ENCODE measurements around the gene CBX7.

The CBX7 gene

DNA sequence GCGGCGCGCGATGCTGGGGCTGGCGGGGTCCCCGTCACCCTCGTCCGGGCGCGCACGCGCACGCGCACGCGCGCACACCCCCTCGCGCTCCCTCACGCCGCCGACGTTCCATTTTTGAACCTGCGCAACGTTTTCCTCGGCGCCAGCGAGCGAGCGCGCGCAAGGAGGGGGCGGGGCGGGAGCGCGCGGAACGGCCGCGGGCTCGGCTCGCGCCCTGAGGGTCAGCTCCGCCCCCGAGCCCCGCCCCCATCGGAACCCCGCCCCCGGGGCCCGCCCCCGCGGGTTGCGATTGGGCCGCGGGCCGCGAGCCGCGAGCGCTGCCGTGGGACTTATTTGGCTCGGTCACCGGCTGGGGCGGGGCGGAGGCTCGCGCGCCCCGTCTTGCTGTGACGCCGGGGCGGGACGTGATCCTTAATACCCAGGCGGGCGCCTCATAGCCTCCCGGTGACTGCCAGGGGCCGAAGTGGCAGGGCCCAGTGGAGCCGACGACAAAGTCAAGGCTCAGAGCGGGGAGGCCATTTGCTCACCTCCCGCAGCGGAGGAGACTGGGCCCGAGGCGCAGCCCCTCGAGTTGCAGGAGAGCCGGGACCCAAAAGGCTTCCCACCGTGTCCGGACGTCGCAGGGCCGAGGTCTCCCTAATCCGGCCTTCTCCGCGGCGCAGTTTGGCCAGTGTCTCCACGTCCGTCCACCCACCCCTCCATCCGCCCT is at the start of gene CBX7:
Gene CBX7 (minus strand): TSS at position 170 of the 709 bp plus-strand sequence. CDS start 236 bp downstream, outside the sequence.
- DNase-seq (ENCODE audit: low spot score) = peak; percentile 93

DNA sequence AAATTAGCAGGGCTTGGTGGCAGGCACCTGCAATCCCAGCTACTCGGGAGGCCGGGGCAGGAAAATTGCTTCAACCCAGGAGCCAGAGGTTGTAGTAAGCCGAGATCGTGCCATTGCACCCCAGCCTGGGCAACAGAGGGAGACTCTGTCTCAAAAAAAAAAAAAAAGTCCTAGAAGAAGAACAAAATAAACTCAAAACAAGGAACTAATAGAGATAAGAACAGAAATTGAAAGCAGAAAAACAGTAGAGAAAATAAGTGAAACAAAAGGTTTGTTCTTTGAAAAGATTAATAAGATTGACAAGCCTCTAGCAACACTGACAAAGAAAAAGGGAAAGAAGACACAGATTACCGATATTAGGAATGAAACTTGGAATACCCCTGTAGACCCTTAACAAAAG is 45.1 kb upstream of the CBX7 start:
- no peak for DNase-seq (ENCODE audit: low spot score)

DNA sequence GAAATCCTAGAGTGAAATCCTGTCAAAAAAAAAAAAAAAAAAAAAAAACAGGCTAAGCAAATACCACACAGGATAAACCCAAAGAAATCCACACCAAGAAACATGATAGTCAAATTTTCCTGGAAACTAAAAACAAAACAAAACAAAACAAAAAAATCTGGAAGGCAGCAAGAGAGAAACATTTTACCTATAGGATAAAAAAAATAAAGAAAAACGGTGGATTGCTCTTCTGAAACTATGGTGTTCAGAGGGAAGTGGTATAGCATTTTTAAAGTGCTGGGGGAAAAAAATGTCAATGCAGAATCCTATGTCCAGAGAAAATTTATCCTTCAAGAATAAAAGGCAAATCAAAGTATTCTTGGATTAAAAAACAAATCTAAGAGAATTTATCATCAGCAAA is 41.6 kb upstream of the CBX7 start:
- no peak for DNase-seq (ENCODE audit: low spot score)

DNA sequence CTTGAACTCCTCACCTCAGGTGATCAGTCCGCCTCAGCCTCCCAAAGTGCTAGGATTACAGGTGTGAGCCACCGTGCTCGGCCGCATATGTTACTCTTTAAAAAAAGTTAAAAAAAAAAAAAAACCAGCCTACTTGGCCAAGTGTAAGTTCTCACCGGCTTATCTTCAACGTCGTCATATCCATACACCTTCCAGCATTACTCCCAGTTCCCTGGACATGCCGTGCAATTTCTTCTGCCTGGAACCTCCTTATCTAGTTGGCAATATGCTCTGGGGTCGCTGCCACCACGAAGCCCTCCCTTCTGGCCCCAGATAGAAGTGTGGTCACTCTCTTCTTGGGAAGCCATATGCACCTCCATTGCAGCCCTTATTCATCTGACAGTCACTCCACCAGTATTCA is 36.3 kb upstream of the CBX7 start:
- DNase-seq (ENCODE audit: low spot score) = no peak

DNA sequence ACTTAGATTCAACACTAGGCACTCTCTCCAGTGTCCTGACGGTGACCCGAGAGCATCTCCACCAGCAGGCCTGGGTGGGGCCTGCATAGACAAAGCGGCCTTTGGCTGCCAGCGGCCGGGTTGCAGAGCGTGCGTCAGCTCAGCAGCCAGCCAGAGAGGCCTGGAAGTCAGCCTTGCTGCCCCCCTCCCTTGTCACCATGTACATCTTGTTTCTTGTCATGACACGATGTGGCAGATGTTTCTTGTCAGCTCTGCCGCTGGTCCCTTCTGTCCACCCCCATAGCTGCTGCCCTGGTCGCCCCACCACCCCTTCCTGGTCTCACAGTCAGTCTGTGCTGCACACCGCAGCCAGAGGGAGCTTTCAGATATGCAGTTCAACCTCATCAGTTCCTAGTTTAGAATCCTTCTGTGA is 33.1 kb upstream of the CBX7 start:
- DNase-seq (ENCODE audit: low spot score) = no peak

DNA sequence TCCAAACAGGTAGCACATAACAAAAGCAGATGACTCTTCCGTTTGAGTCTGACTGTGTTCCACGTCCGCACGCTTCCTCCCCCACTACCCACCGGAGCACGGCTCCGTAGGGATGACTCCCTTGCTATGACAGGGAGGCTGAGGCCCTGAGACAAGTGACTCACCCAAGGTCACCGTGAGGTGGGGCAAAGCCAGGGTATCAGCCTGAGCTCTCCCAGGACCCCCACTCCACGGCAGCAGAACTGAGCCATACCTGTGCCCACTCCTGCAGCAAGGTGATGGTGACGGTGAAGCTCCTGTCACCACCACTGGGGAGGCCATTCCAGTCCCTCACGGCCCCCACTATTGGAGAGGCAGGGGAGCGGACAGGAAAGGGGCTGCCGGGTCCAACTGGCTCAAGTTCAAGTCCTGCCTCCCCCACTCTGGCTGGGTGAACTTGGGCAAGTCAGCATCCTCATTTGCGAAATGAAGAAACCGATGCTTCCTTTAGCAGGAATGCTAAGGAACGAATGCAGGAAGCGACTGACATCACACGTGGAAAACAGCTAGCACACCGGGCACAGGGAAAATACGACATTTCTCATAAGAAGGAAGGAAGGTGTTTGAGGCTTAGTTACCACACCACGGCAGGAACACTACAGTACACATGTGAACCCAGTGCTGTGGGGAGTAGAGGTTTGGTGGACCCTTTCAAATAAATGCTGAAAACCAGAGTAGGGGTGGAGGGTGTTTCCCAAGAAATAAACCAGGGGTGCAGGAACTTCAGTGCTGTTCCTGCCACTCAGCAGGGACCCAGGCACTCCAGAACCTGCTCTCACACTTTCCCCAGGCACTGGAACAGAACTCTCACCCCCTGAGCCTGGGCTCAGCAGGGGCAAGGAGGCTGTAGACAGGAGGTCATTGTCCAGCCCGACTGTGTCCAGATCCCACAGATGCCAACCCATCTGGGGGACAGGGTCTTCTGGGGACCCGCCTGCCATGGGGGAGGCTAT is 32.4 kb upstream of the CBX7 start:
- DNase-seq (ENCODE audit: low spot score) = no peak

DNA sequence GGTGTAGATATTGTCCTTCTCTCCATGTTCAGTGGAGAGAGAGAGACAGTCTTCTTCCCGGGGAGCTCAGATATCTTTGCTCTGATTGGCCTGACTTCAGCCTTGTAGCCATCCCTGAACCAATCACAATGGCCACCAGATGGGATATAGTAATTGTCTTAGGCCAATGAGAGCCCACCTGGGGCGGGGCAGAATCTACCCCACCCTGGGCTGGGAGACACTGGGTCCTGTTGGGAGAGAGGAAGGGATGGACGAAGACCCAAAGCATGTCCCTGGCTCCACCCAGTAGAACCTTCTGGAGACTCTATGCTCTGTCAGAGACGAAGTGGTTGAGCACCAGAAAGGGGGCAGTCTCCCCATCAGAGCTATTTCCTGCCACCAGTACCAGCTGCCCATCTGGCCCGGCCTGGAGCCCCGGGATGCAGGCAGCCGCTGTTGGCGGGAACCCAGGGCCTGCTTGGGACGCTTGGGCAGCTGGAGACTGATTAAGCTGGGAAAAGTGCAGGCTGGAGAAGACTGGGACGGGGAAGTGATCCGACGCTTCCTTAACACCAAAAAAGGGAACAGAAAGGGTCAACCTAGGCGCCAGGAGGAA is 31.6 kb upstream of the CBX7 start:
- no peak for DNase-seq (ENCODE audit: low spot score)

DNA sequence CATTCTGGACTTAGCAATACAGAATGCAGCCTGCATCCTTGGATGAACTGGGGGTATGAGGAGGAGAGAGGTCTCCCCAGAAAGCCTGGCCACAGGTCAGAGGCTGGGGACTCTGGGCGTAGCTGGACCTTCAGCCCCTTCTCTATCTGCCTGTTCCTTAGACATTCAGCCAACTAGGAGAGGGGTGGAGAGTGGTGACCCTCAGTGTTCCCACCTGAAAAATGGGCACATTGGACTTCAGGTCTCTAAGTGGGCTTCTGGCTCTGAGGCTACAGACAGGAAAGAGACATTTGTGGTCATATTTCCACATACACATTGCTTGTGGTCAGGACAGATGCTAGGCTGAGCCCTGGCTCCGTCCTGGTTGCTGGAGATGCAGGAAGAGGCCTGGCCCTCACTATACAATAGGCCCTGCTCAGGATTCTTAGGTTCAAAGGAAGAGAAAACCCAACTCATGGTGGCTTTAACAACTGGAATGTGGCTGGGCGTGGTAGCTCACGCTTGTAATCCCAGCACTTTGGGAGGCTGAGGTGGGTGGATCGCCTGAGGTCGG is 30.1 kb upstream of the CBX7 start:
- DNase-seq (ENCODE audit: low spot score) = no peak

DNA sequence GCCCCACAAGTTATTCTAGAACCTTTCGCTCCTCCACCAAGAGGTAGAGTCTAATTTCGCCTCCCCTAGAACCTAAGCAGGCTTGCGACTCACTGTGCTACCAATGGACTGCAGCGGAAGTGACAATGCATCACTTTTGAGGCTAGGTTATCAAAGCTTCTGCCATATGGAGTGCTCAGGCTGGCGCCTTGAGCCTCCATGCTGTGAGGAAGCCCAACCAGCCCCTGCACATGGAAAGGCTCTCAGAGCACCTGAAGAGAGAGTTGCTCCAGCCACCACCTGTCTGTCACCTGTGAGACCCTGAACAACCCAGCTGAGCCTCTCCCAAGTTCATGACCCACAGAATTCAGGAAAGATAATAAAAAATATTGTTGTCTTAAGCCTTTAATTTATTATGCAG is 29.3 kb upstream of the CBX7 start:
- DNase-seq (ENCODE audit: low spot score) = no peak

DNA sequence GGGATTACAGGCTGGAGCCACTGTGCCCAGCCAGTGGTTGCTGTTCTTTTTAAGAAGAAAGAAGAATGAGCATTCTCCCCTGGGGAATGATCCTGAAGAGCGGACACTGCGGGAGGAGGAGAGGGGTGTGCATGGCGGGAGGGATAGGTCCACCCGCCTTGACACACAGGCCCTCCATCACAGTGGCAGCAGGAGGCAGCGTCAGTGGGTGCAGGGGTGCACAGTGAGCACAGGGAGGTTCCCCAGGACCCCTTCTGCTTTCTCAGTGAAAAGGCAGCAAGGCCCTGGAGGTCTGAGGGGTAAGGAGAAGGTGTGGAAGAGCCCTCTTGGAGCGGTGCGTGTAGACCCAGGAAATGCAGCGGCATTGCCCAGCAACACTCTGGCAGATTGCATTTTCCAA is 28.9 kb upstream of the CBX7 start:
- DNase-seq (ENCODE audit: low spot score) = no peak

DNA sequence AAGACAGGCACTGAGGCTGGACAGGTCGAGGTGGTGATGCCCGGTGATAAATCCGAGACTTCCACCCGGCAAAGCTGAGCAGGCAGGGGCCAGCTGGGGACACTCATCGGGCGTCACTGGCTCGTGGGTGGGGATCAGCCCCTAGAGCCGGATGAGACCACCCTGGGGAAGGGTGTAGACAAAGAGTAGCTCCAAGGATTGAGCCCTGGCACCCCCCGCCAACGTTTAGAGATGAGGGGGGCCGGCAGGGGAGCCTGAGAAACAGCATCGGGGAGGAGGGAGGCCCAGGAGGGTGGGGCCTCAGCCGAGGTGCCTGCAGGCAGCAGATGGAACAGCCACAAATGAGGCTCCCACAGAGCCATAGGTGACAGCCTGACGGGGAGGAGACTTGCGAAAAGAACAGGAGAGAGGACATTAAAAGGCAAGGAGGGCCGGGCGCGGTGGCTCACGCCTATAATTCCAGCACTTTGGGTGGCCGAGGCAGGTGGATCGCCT is 27.4 kb upstream of the CBX7 start:
- no peak for DNase-seq (ENCODE audit: low spot score)

DNA sequence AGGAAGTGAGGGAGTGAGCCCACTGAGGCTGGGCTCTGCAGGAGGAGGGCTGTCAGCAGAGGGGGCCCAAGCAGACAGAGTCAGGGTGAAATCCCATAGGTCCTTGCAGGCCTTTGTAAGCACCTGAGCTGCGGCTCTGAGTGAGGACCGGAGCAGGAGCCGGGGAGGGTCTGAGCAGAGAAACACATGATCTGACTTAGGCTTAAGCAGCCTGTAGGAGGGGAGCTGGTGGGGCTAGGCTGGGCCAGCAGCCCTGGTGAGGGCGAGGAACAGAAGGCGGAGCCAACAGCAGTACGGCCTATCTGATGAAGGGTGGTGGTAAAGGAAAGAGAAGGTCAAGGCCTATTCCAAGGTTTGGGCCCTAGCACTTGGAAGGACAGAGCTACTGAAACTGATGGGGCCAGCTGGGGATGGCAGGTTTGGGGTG is 26.9 kb upstream of the CBX7 start:
- no peak for DNase-seq (ENCODE audit: low spot score)

DNA sequence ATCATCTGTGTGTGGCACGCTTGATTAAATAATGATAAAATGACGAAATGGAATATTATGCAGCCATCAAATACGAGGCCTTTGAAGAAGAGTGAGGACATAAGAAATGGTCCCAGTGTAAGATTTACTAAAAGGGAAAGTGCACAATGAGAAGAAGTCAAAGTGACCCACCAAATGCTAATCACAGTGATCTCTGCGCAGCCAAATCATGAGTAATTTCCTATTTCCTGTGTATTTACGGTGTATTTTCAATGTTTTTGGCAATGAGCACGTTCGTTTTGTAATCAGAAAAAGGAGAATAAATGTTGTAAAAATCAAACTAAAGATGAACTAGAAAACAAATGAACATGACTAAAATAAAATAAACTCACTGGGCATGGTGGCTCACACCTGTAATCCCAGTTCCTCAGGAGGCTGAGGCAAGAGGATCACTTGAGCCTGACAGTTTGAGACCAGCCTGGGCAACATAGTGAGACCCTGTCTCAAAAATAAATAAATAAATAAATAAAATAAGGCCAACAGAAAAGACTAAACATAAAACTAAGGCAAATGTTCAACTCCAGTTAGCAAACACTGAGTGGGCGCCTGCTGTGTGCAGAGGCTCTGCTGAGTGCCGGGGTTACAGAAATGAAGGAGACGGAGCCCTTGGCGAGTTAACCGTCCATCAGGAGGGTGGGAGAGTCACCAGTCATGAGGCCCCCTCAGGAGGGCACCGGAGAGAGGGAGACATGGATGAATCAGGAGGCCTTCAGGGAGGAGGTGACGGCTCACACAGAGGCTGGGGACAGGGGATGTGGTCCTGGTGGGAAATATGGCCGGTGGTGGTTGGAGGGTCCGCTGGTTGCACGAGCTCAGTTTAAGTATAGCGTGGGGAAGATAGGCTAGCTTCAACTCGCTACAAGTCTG is 26.0 kb upstream of the CBX7 start:
- DNase-seq (ENCODE audit: low spot score) = no peak

DNA sequence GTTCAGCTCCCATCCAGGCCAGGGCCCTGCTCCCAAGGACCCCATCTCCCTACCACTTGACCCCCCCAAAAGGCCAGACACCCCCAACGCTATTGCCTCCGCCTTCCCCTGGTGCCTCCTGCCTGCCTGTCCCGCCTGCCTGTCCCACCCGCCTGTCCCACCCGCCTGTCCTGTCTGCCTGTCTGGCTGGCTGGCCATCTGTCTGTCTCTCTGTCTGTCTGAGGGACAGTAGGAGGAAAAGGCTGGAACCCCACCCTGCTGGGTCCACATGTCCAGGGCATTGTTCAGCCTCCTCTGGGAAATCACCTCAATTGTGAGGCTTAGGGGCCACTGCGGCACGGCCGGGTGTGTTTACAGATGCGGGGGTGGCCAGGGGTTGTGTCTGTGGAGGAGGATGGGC is 25.3 kb upstream of the CBX7 start:
- DNase-seq (ENCODE audit: low spot score) = no peak

DNA sequence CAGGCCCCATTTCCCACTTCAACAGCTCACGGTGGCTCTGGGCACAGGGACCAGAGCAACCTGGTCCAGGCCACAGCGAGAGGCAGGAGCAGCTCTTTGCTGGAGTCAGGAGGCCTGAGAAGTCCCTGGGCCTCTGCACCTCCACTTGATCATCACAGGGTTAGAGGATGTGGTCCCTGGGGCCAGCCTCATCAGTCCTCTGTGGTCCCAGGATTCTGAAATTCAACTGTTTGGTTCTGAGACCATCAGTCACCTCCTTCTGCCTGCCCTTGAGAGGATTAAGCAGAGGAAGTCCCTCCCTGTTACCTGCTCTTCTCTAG is 24.9 kb upstream of the CBX7 start:
- no peak for DNase-seq (ENCODE audit: low spot score)

DNA sequence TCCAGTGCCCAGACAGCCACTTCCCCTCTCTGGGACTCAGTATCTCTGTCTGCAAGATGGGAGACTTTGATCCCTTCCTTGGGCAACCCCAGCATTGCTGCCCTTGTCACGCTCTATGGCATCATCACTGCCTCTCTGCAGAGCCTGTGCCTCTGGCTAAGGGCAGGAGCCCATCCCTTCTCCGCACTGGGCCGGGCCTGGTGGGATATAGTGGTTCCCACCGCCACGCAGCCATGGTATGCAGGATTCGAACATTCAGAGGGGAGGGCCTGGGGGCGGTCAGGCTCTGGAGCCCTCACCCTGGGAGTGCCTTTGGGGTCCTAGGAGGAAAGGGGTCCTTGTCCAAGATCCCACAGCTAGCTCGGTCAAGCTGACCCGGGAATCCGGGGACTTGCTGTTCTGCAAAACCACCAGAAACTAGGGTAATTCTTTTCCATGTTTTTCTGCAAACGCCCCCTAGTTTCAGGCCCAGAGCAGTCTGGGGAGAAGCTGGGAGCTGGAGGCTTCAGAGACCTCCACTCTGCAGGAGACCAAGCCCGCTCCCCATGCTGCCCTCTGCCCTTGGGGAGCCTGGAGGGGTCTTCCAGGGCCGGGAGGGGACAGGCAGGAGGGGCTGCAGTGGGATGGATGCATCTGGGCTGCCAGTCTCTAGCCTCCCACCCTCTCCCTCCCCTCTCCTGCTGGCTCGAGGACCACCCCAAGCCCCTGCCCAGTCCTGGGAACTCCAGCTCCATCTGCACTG is 24.4 kb upstream of the CBX7 start:
- no peak for DNase-seq (ENCODE audit: low spot score)

DNA sequence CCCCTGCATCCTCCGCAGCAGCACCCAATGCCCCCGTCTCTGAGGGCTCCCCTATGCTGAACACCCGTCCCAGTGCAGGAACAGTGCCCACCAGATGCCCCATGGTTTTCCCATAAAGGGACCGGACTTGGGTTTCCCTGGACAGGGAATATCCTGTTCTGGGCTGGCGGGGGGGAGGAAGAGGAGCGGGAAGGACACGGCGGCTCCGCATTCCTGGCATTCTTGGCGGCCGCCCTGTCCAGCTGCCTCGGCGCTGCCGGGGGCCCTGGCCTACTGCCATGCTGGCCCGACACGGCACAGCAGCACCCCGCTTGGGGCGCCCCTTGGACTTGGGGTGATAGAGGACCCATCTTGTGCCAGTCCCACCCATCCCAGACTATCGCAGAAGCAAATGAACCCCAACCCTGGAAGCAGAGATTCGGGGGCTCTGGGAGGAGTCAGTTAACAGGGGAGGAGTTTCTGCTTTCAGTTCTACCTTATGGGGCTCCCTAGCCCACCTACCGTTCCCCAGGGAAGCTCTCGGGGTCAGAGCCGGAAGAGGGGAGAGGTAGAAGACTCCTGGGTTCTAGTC is 23.7 kb upstream of the CBX7 start:
- DNase-seq (ENCODE audit: low spot score) = no peak

DNA sequence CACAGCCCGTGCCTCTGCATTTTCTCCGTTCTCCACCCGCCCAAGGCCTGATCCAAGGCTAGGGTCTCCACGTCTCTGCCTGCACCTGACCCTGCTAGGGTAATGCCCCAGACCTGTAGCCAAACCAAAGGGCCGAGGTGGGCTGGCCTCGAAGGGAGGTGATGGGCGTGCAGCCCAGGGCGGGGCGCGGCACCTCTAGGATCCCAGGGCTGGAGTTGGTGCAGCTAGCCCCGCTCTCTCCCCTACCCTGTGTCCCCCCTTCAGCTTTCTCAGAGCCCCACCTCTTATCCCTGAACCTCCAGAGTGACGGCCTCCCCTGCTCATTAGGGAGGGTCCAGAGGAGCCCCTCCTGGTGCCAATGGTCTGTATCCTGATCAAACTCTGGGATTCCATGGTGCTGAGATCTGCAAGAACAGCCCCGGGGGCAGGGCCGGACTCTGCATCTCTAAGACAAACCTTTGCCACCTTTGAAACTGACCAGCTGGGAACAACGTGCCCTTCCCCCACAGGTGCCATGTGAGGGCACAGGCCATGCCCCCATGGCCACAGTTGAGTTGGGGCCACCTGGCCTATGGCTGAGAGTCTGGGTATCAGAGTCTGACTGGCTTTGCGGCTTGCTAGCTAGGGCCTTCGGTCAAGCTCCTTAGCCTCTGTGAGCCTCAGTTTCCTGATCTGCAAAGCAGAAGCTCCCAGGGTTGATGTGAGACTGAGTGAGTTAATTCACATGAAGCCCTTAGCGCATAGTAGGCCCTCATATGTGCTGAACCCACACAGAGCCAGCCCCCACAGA is 23.1 kb upstream of the CBX7 start:
- no peak for DNase-seq (ENCODE audit: low spot score)

Data from CD4-positive, alpha-beta T cell treated with Interleukin-6 at 100 ng/mL for 8 hours (primary cell).